Endodermal cell (in vitro differentiated cells): ENCODE results near the gene FMOD. TPM values are rescaled to one million over a fixed set of nuclear protein-coding genes. Genes with fewer than 3 reads are reported as not detected.

Source experiments
- DNase-seq: peaks from one replicate; pipeline ENCODE4 v3.0.0-alpha.2; 2017
- H3K27ac ChIP-seq: 2 replicates; pipeline ENCODE4 v1.5.1; 2013; ENCODE audit warnings: mild to moderate bottlenecking, low read depth, low read length, moderate library complexity
- H3K27me3 ChIP-seq: 2 replicates; pipeline ENCODE4 v1.6.1; 2013; ENCODE audit warnings: mild to moderate bottlenecking, low read length, moderate library complexity; ENCODE audit not compliant: insufficient read depth, control insufficient read depth, poor library complexity, severe bottlenecking
- H3K36me3 ChIP-seq: 2 replicates; pipeline ENCODE4 v1.7.0; 2013; ENCODE audit warnings: mild to moderate bottlenecking, low read length, moderate library complexity; ENCODE audit not compliant: control insufficient read depth, insufficient read depth
- H3K4me1 ChIP-seq: one replicate; pipeline ENCODE4 v1.7.0; 2013; ENCODE audit warnings: low read length; ENCODE audit not compliant: control insufficient read depth, insufficient read depth
- H3K4me3 ChIP-seq: 2 replicates; pipeline ENCODE4 v1.5.1; 2013; ENCODE audit warnings: mild to moderate bottlenecking, low read length, moderate library complexity
- H3K9ac ChIP-seq: 2 replicates; pipeline ENCODE4 v1.6.1; 2013; ENCODE audit warnings: mild to moderate bottlenecking, low read length, moderate library complexity; ENCODE audit not compliant: poor library complexity, severe bottlenecking; ENCODE audit errors: extremely low read depth
- H3K9me3 ChIP-seq: 2 replicates; pipeline ENCODE4 v1.6.1; 2013; ENCODE audit warnings: mild to moderate bottlenecking, low read length, moderate library complexity; ENCODE audit not compliant: control insufficient read depth
- H3K27ac Mint-ChIP-seq: 2 replicates; pipeline ENCODE4 v1.8.0; 2020; ENCODE audit warnings: mixed read lengths
- H3K27me3 Mint-ChIP-seq: 2 replicates; pipeline ENCODE4 v1.8.0; 2021; ENCODE audit warnings: mild to moderate bottlenecking, mixed read lengths; ENCODE audit not compliant: insufficient read depth
- H3K36me3 Mint-ChIP-seq: 2 replicates; pipeline ENCODE4 v1.8.0; 2020; ENCODE audit warnings: low read depth, mixed read lengths
- H3K4me1 Mint-ChIP-seq: 2 replicates; pipeline ENCODE4 v1.8.0; 2020; ENCODE audit warnings: mixed read lengths
- H3K4me3 Mint-ChIP-seq: 2 replicates; pipeline ENCODE4 v1.8.0; 2020; ENCODE audit warnings: mild to moderate bottlenecking, moderate library complexity, mixed read lengths
- H3K9me3 Mint-ChIP-seq: 2 replicates; pipeline ENCODE4 v1.8.0; 2020; ENCODE audit warnings: mild to moderate bottlenecking, mixed read lengths
- WGBS, 2 experiments: methylation state at CpG; one replicate each; pipeline versions ENCODE4 v1.1.5 to v1.1.7; 2013; ENCODE audit warnings: missing lambda C conversion rate in 2 of 2, mixed read lengths in 1 of 2; ENCODE audit not compliant: insufficient coverage in 1 of 2, insufficient read length in 1 of 2; 5-methylcytosine and 5-hydroxymethylcytosine counted together
- total RNA-seq, 2 donors: library from RNA; stranded (reverse); fragmentation: NEBNext Ultra II Directional in 1 of 2; extraction: Animal tissue kit (Norgen Biotek cat#: 25700) in 1 of 2; gene quantifications; 2 replicates in 1 of 2; 3 replicates in 1 of 2; pipeline ENCODE4 v1.2.1, GENCODE V29; 2021
- TF ChIP-seq, protein P1 (sequence below): fragments of 200-600 bp; sonication (generic); conservative IDR thresholded peaks from 2 replicates; pipeline ENCODE4 v1.5.0; 2021; ENCODE audit warnings: antibody characterized with exemption, mild to moderate bottlenecking

FMOD gene
- total RNA-seq, 2 donors from 2014 or later = 2.9 to 4.8 TPM

DNA sequence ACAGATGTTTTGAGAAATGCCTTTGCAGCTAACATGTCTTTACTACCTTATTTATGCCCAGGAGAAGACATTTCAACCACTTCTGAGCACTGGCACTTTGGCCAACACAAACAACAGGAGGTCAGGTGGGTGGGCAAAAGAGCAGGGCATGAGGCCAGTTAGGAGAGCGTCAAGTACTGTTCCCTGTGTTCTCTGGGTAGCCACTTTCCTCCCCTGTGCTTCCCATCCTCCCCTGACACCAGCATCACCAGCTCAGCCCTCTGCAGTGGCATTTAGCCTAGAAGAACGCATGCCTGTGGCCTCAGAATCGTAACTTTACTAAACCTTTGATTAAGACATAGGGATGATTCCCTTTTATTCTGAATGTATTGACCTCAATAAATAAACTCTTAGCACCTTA, 27.3 kb downstream of the FMOD start:
- Histone ChIP-seq H3K27ac (peak overlapping the region; percentile 99), H3K4me1 (peaks cover 24% of the 10 kb centered on the region), H3K36me3 (no peaks in the 10 kb centered on the region), H3K4me3 (no peak overlapping the region), H3K9ac (no peak overlapping the region), H3K9me3 (no peaks in the 10 kb centered on the region), H3K27me3 (no peaks in the 10 kb centered on the region)
- Mint-ChIP-seq H3K27ac (no peak overlapping the region), H3K4me1 (peaks cover 67% of the 10 kb centered on the region), H3K27me3 (peaks cover 24% of the 10 kb centered on the region), H3K36me3 (no peaks in the 10 kb centered on the region), H3K4me3 (no peak overlapping the region), H3K9me3 (no peaks in the 10 kb centered on the region)
- no peak for DNase-seq
- TF ChIP-seq, protein P1, sequence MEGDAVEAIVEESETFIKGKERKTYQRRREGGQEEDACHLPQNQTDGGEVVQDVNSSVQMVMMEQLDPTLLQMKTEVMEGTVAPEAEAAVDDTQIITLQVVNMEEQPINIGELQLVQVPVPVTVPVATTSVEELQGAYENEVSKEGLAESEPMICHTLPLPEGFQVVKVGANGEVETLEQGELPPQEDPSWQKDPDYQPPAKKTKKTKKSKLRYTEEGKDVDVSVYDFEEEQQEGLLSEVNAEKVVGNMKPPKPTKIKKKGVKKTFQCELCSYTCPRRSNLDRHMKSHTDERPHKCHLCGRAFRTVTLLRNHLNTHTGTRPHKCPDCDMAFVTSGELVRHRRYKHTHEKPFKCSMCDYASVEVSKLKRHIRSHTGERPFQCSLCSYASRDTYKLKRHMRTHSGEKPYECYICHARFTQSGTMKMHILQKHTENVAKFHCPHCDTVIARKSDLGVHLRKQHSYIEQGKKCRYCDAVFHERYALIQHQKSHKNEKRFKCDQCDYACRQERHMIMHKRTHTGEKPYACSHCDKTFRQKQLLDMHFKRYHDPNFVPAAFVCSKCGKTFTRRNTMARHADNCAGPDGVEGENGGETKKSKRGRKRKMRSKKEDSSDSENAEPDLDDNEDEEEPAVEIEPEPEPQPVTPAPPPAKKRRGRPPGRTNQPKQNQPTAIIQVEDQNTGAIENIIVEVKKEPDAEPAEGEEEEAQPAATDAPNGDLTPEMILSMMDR = no peak
- 80 to 91% methylated on average over 1 to 3 of the region's 3 CpGs for whole genome bisulfite sequencing, 2 experiments

DNA sequence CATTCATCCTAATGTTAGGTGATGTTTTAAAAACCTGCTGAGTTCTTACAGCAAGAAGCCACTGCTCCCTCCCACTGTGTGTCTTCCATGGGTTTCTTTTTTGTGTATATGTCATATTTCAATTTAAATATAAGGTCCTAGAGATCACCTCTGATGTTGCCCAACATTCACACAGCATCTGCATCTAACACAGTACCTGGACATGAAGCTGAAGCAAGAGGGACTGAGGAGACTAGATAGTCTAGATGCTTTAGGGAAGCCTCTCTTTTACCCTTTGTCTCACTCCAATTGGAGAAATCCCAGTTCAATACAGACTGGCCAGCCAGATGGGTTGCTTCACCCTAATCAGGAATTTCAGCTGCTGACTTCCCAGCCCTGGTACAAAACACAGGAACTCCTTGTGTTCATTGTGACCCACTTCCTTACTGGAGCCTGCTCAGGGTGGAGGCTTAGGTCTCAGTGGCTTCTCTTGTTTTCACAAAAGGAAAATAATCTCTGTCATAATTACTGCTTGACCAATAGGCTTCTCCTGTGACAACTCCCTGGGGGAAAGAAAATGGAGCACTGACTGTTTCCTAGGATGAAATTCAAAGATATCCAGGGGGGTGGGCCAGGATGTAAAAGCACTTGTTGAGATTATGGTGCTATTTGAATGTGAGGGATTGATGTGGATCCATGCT, 28.3 kb downstream of the FMOD start:
- peaks cover 65% of the 10 kb centered on the region for H3K4me1 Mint-ChIP-seq
- H3K4me3 ChIP-seq = no peak overlapping the region
- no peaks in the 10 kb centered on the region for H3K36me3 ChIP-seq
- H3K27ac Mint-ChIP-seq = no peak overlapping the region
- peaks cover 26% of the 10 kb centered on the region for H3K4me1 ChIP-seq
- H3K27ac ChIP-seq = peak overlapping the region; percentile 99
- TF ChIP-seq, protein P1 = no peak
- no peak overlapping the region for H3K4me3 Mint-ChIP-seq
- no peaks in the 10 kb centered on the region for H3K9me3 Mint-ChIP-seq
- no peak overlapping the region for H3K9ac ChIP-seq
- no peaks in the 10 kb centered on the region for H3K9me3 ChIP-seq
- H3K36me3 Mint-ChIP-seq = no peaks in the 10 kb centered on the region
- H3K27me3 ChIP-seq = no peaks in the 10 kb centered on the region
- peaks cover 26% of the 10 kb centered on the region for H3K27me3 Mint-ChIP-seq
- no peak for DNase-seq

DNA sequence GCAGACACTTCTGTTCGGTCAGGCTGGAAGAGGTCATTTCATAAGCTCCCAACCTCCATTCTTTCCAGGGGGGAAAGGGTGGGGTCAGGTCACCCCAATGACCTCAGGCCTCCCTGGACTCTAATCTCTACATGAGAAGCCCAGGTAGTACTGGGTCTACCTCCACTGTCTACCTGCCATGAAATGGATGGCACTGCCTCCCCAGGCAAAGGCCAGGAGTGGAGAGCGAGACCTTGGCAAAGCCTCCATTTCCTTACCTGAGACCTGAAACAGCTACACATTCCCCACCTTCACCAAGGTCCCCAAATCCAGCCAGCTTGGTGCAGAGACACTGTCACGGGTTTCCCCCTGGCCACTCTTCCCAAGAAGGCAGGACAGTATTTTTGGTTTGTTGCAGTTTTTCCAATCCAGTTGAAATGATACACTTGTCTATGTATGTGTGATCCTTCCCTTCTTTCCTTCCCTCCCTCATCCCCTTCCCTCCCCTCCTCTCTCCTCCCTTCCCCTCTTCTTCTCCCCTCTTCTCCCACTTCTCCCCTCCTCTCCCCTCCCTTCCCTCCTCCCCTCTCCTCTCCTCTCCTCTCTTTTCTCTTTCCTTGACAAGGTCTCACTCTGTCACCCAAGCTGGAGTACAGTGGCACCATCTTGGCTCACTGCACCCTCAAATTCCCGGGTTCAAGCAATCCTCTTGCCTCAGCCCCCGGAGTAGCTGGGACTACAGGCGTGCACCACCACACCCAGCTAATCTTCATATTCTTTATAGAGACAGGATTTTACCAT, 29.5 kb downstream of the FMOD start:
- no peaks in the 10 kb centered on the region for H3K9me3 Mint-ChIP-seq
- no peak overlapping the region for H3K27ac ChIP-seq
- no peaks in the 10 kb centered on the region for H3K27me3 ChIP-seq
- H3K9ac ChIP-seq = no peak overlapping the region
- H3K27ac Mint-ChIP-seq = peak overlapping the region; percentile 71
- H3K4me1 Mint-ChIP-seq = peaks cover 70% of the 10 kb centered on the region
- no peak overlapping the region for H3K4me3 ChIP-seq
- H3K27me3 Mint-ChIP-seq = peaks cover 33% of the 10 kb centered on the region
- peaks cover 28% of the 10 kb centered on the region for H3K4me1 ChIP-seq
- no peaks in the 10 kb centered on the region for H3K9me3 ChIP-seq
- no peaks in the 10 kb centered on the region for H3K36me3 ChIP-seq
- H3K4me3 Mint-ChIP-seq = no peak overlapping the region
- no peak for DNase-seq
- WGBS, 2 experiments = 86 to 89% methylated on average over 1 to 6 of the region's 6 CpGs
- H3K36me3 Mint-ChIP-seq = no peaks in the 10 kb centered on the region
- TF ChIP-seq, protein P1 = no peak
